NCI-H1092 treated with DMSO at 0.1 percent for 48 hours (cell line): ENCODE results near the gene SPEN.

ENCODE experiments used
- DNase-seq: peaks from one replicate; lab custom pipeline; 2025; lab: John Stamatoyannopoulos, UW

SPEN gene

DNA sequence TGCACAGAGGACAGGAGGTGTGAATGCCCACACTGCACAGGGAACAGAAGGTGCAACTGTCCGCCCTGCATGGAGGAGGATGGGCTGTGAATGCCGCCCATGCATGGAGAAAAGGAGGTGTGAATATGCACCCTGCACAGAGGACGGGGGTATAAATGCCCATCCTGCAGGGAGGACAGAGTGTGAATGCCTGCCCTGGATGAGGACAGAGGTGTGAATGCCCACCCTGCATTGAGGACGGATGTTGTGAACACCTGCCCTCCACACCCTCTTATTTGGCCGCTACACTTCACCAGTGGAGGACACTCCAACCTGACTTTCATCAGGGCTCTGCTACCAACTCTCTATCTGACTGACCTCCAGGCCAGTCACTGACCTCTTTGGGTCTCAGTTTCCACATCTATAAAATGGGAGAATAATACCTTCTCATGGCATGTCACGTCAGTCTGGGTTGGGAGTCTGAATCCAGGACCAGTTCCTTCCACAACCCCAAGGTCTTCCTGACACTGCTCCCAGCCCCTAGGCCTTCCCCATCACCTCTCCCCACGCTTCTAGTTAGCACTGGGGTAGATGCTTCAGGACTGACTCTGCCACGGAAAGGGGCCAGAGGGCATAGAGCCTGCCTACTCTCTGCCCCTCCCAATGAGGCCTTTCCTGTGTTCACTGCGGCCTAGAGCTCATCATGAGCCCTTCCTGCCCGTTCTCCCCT is 100.0 kb downstream of the SPEN start:
- no peak for DNase-seq

DNA sequence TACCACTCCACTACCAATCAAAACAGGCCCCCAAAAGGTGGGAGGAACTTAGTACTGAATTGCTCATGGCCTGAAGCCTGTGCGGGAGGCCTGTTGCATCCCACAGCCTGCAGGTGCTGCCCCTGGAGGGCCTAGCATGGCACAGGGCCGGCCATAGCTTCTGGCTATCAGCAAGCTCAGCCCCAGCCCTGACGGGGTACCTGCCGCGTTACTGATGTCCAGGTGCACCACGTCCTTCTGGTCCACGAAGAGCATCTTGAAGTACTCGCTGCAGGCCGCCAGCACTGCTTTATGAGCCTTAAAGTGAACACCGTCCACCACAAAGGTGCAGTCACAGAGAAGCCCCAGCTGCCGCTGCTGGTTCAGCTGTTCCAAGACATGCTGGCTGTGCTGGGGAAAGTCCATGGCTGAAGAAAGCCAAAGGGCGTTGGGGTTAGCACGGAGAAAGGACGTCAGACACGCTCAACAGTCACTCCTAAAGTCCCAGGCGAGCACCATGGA is 100.6 kb downstream of the SPEN start:
- DNase-seq = no peak

- DNase-seq = no peak
Observed at GRCh38 chr1:15948595-15949452, 101.3 kb downstream of the SPEN start.

GRCh38 chr1:15949453-15950245 is 102.1 kb downstream of the SPEN start:
- DNase-seq = no peak

GRCh38 chr1:15950302-15950701 is 102.8 kb downstream of the SPEN start:
- DNase-seq = no peak

GRCh38 chr1:15950763-15951295 is 103.3 kb downstream of the SPEN start:
- DNase-seq = no peak

DNA sequence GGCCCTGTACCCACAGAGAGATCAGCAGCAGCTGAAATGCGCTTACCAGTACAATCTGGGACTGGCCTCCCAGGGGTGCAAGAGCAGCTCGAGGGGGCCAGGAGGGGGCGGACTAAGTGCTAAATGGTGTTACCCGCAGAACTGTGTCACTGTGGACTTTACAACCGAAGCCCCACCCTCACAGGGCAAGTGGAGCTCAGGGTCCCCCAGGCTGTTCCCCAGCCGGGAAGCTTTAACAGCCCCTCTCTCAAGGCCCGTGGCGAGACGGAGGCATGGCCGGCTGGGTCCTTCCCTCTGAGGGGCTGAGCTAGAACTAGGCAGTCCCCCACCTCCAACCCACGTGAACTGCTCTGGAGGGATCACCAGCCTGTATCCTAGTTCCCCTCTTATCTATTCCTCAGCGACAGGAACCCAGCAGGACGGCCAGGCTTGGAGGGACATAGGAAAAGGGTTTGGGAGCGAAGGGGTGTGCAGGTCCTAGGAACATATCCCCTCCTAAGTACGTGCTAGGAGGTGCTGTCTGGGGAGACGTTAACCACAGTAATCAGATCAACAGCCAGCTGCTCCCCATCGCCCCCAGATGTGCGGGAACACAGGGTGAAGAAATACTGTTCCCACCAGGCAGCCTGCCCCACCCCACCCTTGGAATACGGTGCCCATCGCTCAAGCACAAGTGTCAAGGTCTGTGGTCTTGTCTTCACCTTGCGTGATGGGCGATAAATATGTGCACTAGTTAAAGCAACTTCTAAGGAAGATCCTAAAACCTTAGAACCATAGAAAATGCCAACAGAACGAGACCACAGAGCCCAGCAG is 104.0 kb downstream of the SPEN start:
- DNase-seq = no peak

- no peak for DNase-seq
Observed at GRCh38 chr1:15952317-15953258, 105.1 kb downstream of the SPEN start.

DNA sequence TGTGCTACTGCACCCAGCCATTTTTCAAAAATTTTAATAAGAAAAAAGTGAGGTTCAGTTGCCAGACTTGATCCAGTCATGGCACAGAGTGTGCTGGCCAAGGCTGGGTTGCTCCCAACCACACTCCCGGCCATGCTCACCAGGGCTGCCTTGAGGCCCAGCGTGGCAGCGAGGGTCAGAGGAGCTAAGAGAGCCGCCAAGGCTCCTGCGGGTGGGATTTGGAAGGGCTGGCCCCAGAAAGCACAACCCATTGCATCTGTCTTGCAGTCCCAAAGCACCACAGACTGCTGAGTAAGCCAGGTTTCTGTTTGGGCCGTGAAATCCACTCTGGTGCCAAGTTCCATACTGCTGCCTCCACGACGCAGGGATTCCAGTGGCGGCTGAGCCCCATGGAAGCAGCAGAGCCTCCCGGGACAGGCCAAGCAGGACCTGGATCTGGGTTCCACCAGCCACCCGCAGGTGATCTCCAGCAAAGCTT is 105.8 kb downstream of the SPEN start:
- DNase-seq = no peak

DNA sequence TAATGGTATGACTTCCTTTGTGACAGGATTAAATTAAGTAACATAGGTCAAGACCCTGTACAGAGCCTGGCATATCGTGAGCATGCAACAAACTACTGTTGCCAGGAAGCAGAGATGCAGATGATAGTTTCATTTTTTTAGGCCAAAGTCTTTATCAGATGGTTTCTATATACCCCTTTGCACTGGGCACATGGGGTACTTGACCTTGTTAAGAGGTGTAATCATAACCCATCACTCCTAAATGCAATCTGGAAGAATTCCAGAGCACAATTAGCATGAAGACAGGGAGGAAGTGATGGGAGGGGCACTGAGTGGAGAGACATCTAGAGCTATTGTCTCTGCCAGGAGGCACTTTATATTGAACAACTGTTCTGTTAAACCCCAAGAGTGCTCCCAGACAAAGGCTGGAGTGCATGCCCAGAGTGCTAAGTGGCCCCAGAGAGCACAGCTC is 106.3 kb downstream of the SPEN start:
- peak; percentile 90 for DNase-seq

DNA sequence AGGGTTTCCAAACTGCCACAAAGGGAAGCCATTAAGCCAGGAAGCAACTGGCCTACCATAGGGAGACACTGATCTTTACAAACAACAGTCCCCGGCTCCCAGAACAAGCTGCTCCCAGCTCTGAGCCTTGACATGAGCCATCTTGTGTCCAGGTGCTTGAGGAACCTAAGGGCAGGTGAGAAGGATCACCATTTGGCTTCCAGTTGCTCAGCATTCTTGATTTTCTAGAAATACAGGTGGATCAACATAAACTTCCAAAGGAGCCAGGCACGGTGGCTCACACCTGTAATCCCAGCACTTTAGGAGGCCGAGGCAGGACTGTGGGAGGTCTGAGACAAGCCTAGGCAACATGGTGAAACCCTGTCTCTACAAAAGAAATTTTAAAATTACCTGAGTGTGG is 106.8 kb downstream of the SPEN start:
- no peak for DNase-seq

GRCh38 chr1:15955552-15955951 is 108.0 kb downstream of the SPEN start:
- DNase-seq = no peak

DNA sequence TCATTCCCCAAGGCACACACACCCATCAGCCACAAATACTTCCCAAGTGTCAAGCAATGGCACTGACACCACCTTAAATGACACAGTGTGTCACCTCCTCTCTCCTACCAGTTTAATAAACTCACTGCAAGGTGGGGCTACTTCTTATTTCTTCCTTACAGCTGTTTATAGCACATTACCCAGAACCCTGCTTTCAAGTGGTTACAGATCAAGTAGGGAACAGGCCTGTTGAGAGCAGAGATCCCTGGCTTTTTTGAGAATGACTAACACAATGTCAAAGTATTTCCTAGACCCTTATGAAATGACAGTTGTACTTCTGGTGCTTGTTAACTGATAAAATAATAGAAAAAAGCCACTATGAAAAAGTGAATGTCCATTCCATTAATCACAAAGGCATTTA is 108.6 kb downstream of the SPEN start:
- no peak for DNase-seq

DNA sequence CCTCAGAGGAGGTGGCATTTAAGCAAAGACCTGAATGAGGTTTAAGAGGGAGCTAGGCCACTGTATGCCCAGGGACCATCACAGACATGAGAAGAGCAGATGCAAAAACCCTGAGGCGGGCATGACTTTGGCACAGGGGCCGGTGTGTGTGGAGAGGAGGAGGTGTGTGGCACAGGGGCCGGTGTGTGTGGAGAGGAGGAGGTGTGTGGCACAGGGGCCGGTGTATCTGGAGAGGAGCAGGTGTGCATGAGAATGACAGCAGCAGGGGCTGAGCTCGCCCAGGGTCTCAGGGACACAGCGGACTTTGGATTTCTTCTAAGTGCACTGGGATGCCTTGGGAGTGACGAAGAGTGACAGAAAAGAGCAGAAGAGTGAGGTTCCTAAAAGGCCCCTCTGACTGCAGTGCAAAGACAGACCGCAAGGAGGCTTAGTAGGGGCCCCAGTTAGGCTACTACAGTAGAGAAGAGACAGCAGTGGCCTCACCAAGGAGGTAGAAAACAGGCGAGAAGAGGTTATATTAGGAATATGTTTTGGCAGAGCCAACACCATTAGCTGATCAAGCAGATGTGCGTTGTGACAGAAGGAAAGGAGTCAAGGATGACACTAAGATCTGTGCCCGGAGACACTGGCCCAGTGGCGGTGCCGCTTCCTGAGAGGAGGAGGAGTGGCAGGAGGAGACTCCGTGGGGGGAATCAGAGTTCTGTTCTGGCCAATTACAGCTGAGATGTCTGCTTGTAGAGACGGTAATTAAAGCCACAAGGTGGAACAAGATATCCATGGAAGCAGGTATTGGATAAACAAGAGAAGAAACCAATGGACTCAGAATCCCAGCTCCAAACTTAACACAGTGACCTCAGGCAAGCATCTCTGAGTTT is 110.0 kb downstream of the SPEN start:
- no peak for DNase-seq

DNA sequence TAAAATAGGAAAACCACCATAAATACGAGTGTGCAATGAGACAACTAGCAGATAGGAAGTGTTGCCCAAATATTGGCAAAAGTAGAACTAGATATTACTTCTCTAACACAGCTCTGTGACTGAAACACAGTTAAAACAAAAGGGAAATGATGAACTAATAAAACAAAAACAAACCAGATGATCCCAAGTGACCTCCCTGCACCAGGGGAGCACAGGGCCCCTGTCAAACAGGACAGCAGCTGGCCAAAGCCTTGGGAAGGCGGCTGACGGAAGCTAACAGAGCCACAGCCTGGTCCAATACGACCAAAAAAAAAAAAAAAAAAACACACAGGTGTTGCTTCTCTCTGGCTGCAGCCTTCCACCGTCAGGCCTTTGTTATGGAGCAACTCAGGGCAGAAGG is 110.6 kb downstream of the SPEN start:
- no peak for DNase-seq

- DNase-seq = no peak
Observed at GRCh38 chr1:15958793-15959192, 111.3 kb downstream of the SPEN start.

DNA sequence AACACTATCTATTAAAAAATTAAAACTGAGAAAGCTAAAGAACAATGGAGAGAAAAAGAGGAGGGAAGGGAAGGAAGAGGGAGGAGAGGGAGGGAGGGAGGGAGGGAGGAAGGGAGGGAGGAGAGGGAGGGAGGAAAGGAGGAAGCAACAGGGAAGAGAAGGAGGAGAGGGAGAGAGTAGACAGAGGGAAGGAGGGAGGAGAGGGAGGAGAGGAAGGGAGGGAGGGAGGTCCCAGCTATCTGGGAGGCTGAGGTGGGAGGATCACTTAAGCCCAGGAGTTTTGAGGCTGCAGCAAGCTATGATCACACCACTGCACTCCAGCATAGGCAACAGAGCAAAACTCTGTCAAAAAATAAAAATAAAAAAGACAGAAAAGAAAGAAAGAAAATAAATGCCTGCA is 111.9 kb downstream of the SPEN start:
- no peak for DNase-seq

DNA sequence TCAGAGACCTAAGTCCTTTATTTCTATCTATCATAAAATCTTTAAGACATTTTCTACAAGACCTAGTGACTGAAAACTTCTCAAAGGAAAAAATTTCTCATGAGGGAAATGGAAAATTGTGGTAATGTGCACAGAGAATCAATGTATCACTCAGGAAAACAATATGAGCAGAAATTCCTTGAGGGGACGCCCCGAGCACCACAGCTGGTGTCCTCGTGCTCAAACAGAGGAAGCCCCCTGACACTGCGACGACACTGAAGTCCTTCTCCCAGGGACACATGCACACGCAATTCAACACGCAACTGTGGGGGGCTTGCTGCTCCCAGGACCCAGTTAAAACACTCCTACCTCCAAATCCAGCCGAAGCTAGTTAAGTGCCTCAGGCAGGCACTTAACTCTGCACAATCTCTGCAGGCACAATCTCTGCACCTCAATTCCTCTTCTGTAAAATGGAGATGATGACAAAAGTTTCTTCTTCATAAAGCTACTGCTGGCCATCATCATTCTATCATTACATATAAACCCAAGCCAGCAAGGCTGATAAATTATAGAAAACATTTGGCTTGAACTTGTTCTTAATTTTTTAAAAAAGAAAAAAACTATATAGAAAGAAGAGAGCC is 112.4 kb downstream of the SPEN start:
- no peak for DNase-seq
